Fibroblast of skin of abdomen (primary cell): ENCODE data around the gene NEK6.
"Not testable (repeated sequence)": the region's sequence is repeated elsewhere in the genome, so short reads cannot be mapped to it uniquely, and the experiment has no call there.

Experiments used
- DNase-seq: peaks from one replicate; pipeline ENCODE4 v3.0.0-alpha.2; 2013

The NEK6 gene

DNA sequence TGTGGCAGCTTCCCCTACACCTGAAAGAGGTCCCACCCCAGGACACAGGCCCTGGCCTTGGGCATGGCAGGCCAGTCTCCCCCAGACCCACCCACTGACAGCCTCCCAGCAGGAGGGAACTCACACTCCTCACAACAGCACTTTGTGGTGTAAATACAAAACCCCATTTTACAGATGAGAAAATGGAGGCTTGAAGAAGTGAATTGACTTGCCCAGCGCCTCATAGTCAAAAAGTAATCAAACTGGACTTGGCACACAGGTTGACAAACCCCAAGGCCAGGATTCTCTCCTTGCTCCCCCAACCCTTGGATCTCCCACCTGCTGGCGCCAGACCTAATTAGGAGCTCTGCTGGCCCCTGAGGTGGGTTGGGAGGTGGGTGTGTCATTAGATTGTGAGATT, 29.2 kb upstream of the NEK6 start:
- DNase-seq = no peak

DNA sequence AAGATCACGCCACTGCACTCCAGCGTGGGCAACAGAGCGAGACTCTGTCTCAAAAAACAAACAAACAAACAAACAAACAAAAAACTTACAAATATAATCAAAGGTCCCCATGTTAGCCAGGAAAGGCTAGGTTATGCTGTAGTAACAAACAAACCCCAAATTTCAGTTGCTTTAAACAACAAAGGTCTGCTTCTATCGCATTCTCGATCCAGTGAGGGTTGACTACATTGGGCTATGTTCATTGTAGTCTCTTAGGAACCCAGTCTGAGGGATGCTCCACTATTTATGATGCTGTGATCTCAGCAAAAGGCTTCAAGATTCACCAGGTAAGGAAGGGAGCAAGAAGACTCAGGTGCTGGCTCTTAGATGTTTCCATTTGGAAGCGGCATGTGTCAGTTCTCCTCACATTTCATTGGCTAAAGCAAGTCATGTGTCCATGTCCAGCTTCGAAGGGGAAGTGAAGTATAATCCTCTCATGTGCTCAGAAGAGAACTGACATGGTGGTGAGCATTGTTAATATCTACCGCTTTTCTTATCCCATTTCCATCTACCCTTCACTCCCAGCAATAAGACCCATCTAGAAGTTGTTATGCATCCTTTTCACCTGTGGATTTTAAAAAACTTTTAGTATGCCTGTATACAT, 26.5 kb upstream of the NEK6 start:
- no peak for DNase-seq

DNA sequence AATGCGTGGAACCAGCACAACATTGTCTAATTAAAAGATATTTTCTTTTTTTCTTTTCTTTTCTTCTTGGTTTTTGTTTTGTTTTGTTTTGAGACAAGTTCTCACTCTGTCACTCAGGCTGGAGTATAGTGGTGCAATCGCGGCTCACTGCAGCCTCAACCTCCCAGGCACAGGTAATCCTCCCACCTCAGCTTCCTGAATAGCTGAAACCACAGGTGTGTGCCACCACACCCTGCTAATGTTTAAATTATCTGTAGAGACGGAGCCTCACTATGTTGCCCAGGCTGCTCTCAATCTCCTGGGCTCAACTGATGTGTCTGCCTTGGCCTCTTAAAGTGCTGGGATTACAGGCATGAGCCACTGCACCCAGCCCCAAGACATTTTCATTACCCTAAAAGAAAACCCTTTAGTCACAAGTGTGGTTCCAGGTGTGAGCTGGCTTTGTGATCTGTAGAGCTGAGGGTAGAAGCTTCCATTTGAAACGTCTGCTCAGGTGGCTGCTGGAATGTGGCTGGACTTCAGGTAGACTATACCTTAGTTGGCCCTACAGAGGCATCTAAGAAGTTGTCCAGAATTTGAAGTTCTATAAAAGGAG, 19.1 kb upstream of the NEK6 start:
- no peak for DNase-seq

DNA sequence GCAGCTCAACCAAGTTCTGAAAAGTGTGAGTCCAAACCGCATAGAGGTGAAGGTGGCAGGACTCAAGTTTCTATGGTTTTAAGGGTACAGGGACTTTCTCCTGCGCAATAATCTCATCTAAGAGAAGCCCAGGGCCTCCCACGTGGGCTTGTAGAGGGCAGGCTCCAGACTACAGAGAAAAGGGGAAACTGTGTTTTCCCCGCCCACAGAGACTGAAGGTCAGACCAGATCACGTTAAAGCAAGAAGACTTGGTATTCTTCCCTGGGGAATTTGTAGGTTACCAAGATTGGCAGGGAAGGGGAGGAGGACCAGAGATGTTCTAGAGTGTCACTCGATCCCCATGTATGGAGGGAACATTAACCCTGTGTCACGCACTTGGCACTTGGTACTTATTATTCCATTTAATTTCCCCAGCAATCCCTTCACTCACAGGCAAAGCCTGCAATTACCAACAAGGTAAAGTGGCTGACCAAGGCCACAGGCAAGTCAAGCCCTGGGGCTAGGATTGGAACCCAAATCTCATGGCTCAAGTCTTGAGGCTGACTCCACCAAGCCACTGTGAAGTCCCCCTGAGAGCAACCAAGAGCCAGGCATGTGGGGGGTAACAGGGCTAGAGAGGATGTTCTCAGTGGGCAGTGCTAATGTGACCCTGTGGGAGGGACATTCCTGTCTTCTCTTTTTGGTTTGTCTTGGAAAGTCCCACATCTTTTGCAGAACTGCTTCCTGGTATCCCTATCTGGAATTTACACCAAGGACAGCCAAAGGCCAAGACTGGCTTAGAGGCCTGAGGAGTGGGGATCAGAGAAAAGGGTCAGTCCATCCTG, 18.3 kb upstream of the NEK6 start:
- no peak for DNase-seq

DNA sequence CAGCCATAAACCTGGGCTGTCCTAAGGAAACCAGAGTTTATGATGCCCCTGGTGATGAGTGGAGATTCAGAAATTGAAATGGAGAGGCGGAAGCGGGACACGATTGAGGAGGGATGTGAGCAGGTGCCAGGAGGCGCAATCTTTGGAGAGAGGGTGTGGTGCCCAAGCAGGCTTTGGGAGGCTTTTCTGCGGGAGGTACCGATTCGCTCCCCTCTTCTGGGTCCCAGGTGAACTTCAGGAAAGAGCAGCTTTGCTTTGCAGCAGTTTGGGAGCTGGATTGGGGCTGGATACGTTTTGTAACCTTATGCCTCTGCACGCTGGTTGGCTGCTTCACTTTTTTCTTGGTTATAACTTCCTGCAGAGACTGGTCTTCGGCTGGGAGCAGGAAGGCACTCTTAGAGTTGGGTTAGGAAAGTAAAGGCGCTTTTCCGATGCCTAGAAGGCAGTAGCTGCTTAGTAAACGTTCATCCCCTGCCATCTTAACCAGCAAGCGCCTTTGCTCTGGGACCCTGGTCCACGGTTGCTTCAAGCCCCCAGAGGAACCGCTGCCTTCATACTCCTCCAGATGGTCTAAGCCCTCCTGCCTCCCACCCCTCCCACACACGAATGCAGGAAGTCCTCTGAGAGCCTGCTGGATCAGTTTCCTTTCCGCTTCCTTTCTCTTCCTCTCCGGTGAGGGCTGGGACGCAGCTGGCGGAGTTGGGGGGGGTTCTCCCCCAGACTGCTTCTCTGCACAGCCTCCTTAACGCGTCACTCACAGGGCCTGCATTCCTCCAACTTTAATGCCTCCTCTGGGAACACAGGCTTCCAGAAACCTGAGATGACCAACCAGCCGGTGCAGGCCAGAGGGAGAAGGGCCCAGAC, 15.2 kb upstream of the NEK6 start:
- peak; percentile 86 for DNase-seq

DNA sequence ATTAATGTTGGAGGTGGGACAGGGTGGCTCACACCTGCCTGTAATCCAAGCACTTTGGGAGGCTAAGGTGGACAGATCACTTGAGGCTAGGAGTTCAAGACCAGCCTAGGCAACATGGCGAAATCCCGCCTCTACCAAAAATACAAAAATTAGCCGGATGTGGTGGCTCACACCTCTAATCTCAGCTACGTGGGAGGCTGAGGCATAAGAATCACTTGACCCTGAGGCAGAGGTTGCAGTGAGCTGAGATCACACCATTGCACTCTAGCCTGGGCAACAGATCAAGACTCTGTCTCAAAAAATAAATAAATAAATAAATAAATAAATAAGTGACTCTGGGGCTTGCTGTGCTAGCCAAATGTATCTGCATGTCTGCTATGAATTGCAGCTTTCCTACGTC, 10.4 kb upstream of the NEK6 start:
- DNase-seq = not testable (repeated sequence)

DNA sequence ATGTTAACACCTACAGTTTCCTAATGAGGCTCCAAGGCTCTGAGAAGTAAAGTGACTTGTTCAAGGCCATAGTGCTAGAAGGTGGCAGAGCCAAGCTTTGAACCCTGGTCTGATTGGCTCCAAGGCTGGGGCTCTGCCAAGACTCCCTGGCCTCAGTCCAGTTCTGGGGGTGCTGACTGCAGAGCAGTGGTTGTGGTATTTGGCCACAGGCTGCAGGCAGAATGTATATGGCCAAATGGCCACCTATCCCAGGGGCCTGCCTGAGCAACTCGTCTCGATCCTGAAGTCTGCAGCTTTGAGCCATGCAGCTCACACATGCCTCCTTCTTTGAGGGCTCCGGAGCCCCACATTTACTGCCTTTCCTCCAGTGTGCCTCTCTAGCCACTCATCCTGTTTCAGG, 9.7 kb upstream of the NEK6 start:
- DNase-seq = no peak

DNA sequence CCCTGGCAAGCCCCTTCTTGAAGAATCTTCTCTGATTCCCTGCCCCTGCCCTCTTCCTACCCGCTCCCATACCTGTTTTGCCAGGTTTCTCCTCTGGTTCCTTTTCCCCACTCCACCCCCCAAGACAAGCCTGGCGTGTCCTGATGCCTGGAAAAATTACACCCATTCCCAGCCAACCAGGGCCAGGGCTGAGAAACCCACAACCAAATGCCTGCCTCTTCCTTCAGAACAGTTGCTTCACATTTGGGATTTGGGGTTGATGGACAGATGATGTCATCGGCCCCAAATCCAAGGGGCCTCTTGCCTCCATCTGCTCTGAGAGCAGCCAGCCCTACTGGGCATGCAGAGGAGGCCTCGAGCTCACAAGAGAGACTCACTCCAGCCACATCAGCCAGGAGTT, 8.8 kb upstream of the NEK6 start:
- peak; percentile 72 for DNase-seq

DNA sequence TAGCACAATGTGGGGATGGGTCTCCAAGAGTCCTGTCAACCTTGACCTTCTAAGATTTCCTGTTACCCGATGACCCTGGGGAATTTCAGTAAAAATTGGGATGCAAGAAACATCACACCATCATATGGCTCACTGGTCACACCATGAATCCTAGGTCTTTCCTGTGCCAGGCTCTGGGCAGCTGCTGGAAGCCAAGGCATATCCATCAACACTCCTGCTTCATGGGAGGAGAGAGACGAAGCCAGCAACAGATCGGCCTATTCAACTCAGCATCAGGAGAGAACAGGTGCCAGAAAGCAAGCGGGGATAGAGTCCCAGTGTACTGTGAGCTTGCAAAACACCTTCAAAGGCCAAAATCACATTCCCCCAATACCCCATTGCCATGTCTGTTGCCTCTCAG, 6.5 kb upstream of the NEK6 start:
- no peak for DNase-seq

DNA sequence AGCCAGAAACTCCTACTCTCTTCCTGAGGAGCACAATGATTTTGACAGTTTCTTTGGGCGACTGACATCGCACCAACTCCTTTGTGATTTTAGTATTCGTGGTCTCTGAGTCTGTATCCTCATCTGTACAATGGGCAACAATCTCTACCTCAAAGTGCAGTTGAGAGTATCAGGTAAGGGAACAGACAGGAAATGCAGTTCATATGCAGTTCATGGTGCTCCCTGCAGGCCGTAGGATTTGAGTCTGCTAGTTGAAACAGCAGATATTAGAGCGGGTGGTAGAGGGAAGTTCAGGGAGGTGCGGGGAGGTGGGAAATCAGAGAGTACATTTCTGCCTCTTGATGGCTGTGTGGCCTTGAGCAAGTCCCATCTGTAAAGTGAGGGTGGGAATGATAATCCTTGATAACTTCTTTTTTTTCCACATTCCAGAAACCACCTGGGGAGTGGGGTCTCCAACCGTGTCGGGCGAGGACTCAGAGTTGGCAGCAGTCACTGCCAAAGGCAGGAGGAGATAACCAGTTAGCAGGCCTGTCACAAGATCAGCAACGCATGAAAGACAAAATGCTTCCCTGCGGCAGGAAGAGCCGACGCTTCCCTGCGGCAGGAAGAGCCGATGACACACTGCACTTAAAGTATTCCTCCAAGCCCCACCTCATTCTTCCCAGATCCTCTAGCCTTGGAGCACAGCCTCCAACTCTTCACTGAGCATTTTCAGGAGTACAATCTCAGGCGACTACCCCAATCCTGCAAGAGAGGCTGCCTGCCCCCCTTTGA, 6.0 kb upstream of the NEK6 start:
- peak; percentile 83 for DNase-seq

DNA sequence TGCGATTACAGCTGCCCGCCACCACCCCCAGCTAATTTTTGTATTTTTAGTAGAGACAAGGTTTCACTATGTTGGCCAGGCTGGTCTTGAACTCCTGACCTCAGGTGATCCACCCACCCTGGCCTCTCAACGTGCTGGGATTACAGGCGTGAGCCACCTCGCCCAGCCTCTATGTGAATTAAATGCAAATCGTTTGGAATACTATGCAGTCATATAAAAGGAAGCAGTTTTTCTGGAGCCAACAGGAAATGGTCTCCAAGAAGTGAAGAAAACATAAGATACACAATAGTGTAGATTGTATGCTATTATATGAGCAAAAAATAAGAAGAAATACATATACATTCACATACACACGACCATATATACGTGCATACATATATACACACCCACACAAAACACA, 4.9 kb upstream of the NEK6 start:
- DNase-seq = not testable (repeated sequence)

DNA sequence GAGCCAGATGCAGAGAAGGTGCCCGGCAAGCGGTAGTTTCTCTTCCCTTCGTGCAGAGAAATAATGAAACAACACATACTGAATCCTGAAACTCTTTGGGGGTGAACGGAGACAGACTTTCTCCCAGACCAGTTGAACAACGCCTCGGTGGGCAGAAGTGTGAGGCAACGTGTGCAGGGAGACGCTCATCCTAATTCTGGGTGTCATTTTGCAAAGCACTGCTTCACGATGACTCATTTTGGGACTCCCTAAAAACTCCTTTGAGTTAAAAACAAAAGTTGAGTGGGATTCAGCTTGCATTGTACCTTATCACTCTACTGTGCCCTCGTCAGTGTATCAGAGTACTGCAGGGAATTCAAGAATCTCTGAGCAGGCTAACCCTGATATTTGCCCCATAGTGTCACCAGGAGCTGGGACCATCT, 3.5 kb upstream of the NEK6 start:
- DNase-seq = no peak

DNA sequence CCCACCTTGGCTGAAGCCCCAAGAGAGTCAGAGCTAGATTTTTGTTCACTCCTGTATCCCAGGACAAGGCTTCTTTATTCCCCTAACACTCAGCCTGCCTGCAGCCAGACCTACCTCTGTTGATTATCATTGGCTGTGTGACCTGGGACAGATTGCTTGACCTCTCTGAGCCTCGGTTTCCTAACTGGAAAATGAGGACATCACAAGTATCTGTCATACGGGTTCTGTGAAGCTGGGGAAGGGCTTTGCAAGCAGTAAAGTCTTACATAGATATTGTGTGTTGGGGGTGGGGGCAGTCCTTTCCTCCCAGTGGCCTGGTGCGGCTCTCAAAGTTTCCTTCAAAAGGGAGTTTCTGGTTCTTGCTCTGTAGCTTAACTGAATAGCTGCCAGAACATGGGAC, 2.5 kb upstream of the NEK6 start:
- no peak for DNase-seq

DNA sequence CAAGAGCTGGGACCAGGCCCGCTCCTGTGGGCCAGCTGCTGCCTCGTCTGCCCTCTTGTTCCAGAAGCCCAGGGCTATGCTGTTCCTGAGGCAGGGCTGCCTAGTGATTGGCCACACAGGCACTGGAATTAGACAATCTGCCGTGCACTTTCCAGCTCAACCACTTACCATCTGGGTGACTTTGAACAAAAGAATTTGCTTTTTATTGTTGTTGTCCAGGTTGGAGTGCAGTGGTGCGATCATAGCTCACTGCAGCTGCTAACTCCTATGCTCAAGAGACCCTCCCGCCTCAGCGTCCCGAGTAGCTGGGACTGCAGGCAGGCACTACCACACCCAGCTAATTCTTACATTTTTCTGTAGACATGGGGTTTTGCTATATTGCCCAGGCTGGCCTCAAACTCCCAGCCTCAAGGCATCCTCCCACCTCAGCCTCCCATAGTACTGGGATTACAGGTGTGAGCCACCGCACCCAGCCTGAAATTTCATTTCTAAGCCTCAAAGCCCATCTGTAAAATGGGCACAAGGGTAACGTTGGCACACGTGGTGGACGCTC, 1.2 kb upstream of the NEK6 start:
- peak; percentile 90 for DNase-seq

DNA sequence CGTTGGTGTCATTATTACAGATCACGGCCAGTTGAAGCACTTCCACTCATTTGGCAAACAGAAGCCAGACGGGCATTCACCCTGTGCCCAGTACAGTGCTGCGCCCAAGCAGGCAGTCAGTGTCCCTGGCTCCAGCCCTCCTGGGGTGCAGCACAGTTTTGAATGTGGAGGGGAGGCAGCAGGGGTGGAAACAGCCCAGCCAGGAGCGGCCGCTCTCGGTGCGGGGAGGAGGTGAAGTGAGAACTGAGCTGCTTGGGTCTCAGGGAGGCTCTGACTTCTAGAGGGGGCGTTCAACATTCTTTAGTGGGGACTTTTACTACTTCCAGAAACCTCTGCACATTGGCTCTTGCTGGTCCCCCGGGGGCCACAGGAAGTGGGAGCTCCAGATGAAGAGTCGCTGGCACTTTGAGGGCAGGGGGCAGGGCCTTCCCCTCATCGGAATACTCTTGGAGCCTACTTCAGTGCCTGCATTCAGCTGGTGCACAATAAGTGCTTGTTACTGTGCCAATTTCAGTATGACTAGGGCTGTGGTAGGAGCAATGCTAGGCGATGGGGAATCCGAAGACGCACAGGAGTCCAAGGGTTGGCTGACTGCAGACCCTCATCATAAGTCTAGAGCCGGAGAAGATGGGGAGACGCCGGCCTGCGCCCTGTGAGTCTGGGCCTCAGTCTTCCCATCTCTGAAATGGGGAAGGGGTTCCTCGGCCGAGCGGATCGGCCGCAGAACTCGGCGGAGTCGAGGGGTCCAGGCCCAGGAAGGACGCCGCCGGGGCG, 492 bp upstream of the NEK6 start:
- peak; percentile 57 for DNase-seq

DNA sequence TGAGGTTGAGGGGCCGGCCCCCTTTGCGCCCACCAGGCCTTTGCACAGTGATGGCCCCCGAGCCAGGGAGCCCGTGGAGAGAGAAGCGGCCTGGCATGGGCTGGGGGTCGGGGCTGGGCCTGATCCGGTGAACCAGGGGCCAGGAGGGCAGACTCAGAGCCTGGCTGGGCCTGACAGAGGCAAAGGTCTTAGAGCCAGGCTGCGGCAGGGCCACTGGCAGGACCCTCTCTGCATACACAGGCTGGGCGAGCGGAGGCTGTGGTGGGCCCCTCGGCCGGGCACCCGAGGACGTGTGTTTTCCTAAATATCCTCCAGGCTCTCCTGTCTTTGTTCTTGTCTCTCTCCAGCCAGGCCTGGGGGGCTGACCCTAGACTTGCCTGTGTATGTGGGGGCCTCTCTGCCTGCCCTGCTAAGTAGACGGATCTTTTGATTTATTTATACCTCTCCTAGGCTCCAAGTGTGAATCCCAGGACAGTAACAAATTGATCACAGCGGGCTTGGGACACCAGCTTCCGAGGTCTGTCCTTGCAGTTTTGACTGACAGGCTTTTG, 933 bp downstream of the NEK6 start:
- DNase-seq = no peak

DNA sequence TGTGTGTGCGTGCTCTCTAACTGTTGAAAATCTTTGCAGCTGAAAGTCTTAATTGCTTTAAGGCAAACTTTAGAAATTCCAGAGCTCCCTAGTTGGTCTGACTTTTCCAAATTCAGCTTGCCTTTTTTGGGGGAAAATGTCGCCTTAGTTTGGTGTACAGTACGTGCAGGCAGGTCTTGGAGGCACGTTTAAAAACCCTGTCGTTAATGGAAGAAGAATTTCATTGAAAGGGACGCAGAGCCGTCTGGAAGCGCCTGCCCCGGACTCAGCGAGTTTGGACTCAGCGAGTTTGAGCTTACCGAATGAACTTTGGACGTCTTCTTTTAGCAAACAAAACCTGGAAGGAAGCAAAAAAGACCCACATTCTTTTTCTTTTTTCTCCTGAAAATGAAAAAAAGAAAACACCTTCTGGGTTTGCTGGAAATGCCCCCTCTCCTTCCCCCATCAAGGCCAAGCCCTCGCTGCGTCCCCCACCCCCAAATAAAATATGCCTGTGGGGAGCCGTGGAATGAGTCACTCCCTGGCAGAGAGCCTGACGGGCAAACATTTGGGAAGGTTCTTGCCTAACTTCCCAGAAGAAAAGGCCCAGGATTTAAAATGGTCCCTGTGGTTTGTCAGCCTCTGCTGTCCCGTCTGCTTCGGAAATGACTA, 1.5 kb downstream of the NEK6 start:
- peak; percentile 94 for DNase-seq

DNA sequence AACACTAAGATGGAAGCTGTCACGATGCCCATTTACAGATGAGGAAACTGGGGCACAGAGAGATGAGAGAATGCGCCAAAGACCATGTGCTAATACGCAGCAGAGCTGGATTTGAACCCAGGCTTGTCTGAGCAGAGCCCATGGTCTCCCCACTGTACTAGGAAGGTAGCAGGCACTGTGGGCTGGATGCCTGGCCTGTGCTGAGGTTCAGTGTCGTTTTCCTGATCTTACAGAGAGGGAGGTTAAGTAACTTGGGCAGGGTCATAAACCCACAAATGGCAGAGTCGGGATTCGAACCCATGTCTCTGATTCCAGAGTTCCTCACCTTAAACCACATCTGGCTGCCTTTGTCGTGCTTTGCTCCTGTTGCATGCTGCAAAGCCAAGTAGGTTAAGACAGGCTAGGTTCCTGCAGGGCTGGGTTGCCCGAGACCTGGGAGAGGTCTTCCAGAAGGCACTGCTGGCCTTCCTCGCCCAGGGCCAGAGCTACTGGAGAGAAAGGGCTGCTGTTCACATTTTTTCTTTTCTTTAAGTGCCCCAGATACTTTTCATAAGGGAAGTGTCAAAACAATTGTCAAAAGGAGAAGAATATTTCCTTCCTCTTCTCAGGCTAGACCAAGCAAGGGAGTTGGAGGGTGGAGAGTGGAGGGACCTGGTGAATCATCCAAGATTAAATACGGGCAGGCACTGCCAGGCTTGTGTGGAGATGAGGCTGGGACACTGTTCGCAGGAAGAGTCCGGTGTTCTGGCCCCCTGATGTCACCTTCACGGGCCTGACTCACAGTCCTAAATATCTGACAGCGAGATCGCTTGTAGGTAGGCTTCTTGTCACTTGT, 3.2 kb downstream of the NEK6 start:
- peak; percentile 64 for DNase-seq
